CD14-positive monocyte (primary cell): Measurements from ENCODE around the gene WASF2. TPM values are rescaled to one million over a fixed set of nuclear protein-coding genes. Genes with fewer than 3 reads are reported as not detected.

ENCODE experiments used
- DNase-seq, 3 donors: peaks; one replicate each; pipeline ENCODE4 v3.0.0-alpha.2; 2011 to 2022
- H2AFZ ChIP-seq: 2 replicates; pipeline ENCODE4 v1.6.0; 2012; ENCODE audit warnings: mild to moderate bottlenecking, low read depth, low read length, inconsistent platforms; ENCODE audit not compliant: insufficient read depth, poor library complexity, severe bottlenecking
- H3K27ac ChIP-seq, 2 donors: 1 replicate in 1 of 2; 2 replicates in 1 of 2; pipeline ENCODE4 v1.5.1; 2012 to 2013; ENCODE audit warnings: low read length in 2 of 2, control low read depth in 1 of 2, inconsistent platforms in 1 of 2, low read depth in 1 of 2, mild to moderate bottlenecking in 1 of 2
- H3K27me3 ChIP-seq, 2 donors: one replicate each; pipeline versions ENCODE4 v1.6.0 to v1.6.1; 2011 to 2013; ENCODE audit warnings: low read length in 2 of 2; ENCODE audit not compliant: control insufficient read depth in 2 of 2, insufficient read depth in 2 of 2
- H3K36me3 ChIP-seq, 2 donors: replicated peaks in 1 of 2; 1 replicate in 1 of 2; 2 replicates in 1 of 2; pipeline versions ENCODE4 v1.5.1 to v1.6.1; 2012 to 2013; ENCODE audit warnings: low read length in 2 of 2, control low read depth in 1 of 2, inconsistent platforms in 1 of 2, mild to moderate bottlenecking in 1 of 2; ENCODE audit not compliant: insufficient read depth in 2 of 2, control insufficient read depth in 1 of 2
- H3K4me1 ChIP-seq, 2 donors: 1 replicate in 1 of 2; 2 replicates in 1 of 2; pipeline versions ENCODE4 v1.5.1 to v1.6.1; 2012 to 2013; ENCODE audit warnings: low read length in 2 of 2, control low read depth in 1 of 2, inconsistent platforms in 1 of 2, mild to moderate bottlenecking in 1 of 2, moderate library complexity in 1 of 2; ENCODE audit not compliant: insufficient read depth in 2 of 2, control insufficient read depth in 1 of 2
- H3K4me2 ChIP-seq: replicated peaks from 2 replicates; pipeline ENCODE3; 2012; ENCODE audit warnings: low read length, moderate library complexity, mild to moderate bottlenecking; ENCODE audit not compliant: poor library complexity, severe bottlenecking; ENCODE audit errors: extremely low read depth
- H3K4me3 ChIP-seq, 3 experiments: fragments of 200-600 bp in 1 of 3; sonication (generic) in 1 of 3; replicated peaks in 1 of 3; 1 replicate in 2 of 3; 2 replicates in 1 of 3; pipeline ENCODE4 v1.5.1; 2011 to 2013; ENCODE audit warnings: low read length in 3 of 3, mild to moderate bottlenecking in 3 of 3, control low read depth in 2 of 3, low read depth in 2 of 3, inconsistent platforms in 1 of 3, moderate library complexity in 1 of 3
- H3K79me2 ChIP-seq: 2 replicates; pipeline ENCODE4 v1.6.0; 2012; ENCODE audit warnings: mild to moderate bottlenecking, control low read depth, inconsistent platforms, low read length, moderate library complexity; ENCODE audit not compliant: insufficient read depth
- H3K9ac ChIP-seq: 2 replicates; pipeline ENCODE4 v1.6.0; 2017; ENCODE audit warnings: low read length, mild to moderate bottlenecking; ENCODE audit not compliant: insufficient read depth, poor library complexity, severe bottlenecking
- H3K9me3 ChIP-seq, 2 donors: replicated peaks in 1 of 2; 1 replicate in 1 of 2; 2 replicates in 1 of 2; pipeline versions ENCODE4 v1.5.1 to v1.6.1; 2012 to 2013; ENCODE audit warnings: low read length in 2 of 2, control low read depth in 1 of 2; ENCODE audit not compliant: control insufficient read depth in 1 of 2, insufficient read depth in 1 of 2
- H4K20me1 ChIP-seq: 2 replicates; pipeline ENCODE4 v1.6.0; 2012; ENCODE audit warnings: mild to moderate bottlenecking, low read length, control low read depth, moderate library complexity; ENCODE audit not compliant: insufficient read depth
- H3K27ac Mint-ChIP-seq, 7 donors: one replicate each; pipeline ENCODE4 v1.8.0; 2020; ENCODE audit warnings: mild to moderate bottlenecking in 7 of 7, mixed read lengths in 7 of 7, moderate library complexity in 6 of 7, inconsistent platforms in 2 of 7
- H3K27me3 Mint-ChIP-seq, 3 donors: one replicate each; pipeline ENCODE4 v1.8.0; 2021 to 2022; ENCODE audit warnings: low read depth in 3 of 3, mild to moderate bottlenecking in 3 of 3, mixed read lengths in 3 of 3, moderate library complexity in 3 of 3, inconsistent platforms in 1 of 3
- H3K36me3 Mint-ChIP-seq, 2 donors: one replicate each; pipeline ENCODE4 v1.8.0; 2020; ENCODE audit warnings: mixed read lengths in 2 of 2, inconsistent platforms in 1 of 2, mild to moderate bottlenecking in 1 of 2
- H3K4me1 Mint-ChIP-seq: one replicate; pipeline ENCODE4 v1.8.0; 2020; ENCODE audit warnings: mild to moderate bottlenecking, mixed read lengths
- H3K4me3 Mint-ChIP-seq, 2 donors: one replicate each; pipeline ENCODE4 v1.8.0; 2020; ENCODE audit warnings: mild to moderate bottlenecking in 2 of 2, mixed read lengths in 2 of 2, moderate library complexity in 1 of 2
- H3K9me3 Mint-ChIP-seq, 7 donors: one replicate each; pipeline ENCODE4 v1.8.0; 2020 to 2022; ENCODE audit warnings: mixed read lengths in 7 of 7, mild to moderate bottlenecking in 6 of 7, moderate library complexity in 6 of 7, inconsistent platforms in 2 of 7
- WGBS: methylation state at CpG from one replicate; pipeline ENCODE4 v1.1.5; 2013; ENCODE audit warnings: missing lambda C conversion rate; ENCODE audit not compliant: insufficient coverage; 5-methylcytosine and 5-hydroxymethylcytosine counted together
- intact Hi-C, 2 donors: fragments of 100-400 bp; cut with micrococcal nuclease; formaldehyde crosslinking; loops; one replicate each; pipeline versions ENCODE4 v1.15.0 to v1.15.1; 2023
- polyA plus RNA-seq, 3 donors: library from polyadenylated mRNA; depleted of rRNA in 1 of 3; unstranded in 2 of 3; stranded (reverse) in 1 of 3; fragments of 300-500 nt in 2 of 3; fragments of >200 nt in 1 of 3; fragmentation: Illumina TruSeq in 2 of 3; gene quantifications; 1 replicate in 2 of 3; 2 replicates in 1 of 3; pipeline ENCODE4 v1.2.3, GENCODE V29; 2012 to 2021
- TF ChIP-seq, protein P1 (sequence below): fragments of 200-600 bp; IDR thresholded peaks from one replicate; pipeline ENCODE4 v1.8.0; 2022; ENCODE audit warnings: antibody characterized with exemption, mild to moderate bottlenecking

Gene WASF2
- polyA plus RNA-seq, 3 donors: 53.5 to 91.6 (median 86.4) TPM

DNA sequence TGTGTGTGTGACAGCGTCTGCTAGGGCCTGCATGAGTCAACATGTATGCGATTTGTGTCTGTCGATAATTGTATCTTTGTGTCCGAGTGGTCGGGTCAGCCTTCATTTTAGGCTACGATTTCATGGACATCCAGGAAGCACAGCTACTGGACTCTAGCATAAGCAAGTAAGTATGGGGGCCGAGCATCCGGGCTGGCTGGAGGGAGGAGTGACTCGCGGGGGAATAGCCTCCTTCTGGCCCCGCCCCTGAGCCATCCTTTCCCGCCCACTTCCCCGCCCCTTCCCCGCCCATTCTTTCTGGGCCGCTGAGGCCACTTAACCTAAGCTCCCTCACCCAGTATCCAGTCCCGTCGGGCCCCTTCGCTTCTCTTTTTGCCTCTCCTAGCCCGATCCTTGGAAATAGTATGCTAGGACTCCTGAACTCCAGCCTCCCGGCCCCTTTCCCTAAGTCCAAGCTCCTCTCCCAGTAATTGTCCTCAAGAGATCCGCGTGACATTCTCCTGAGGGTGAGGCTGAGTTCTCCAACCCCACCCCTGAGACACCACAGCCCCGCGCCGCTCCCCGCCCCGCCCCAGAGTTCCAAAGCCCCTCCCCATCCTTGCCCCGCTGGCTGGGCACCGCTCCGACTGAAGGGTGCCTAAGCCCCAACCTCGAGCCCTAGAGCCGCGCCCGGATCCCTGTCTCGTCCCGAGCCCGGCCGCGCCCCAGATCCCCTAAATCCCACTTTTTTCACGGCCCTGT is 124.4 kb downstream of the WASF2 start:
- peaks cover 0 to 22% of the 10 kb centered on the region in 2 donors for H3K36me3 ChIP-seq
- H3K4me1 Mint-ChIP-seq: peaks cover 63% of the 10 kb centered on the region
- H3K79me2 ChIP-seq: no peaks in the 10 kb centered on the region
- H3K9me3 Mint-ChIP-seq: no peaks in the 10 kb centered on the region
- peaks cover 0 to 8% of the 10 kb centered on the region in 2 donors for H3K27me3 ChIP-seq
- H3K27me3 Mint-ChIP-seq: peaks cover 7 to 16% (median 13%) of the 10 kb centered on the region in 3 donors
- H3K9me3 ChIP-seq: no peaks in the 10 kb centered on the region
- peaks cover 13 to 34% of the 10 kb centered on the region in 2 donors for H3K36me3 Mint-ChIP-seq
- peak overlapping the region; percentile 52 to 64 for H3K27ac ChIP-seq
- peak overlapping the region; percentile 86 to 94 for H3K4me3 Mint-ChIP-seq
- TF ChIP-seq, protein P1, sequence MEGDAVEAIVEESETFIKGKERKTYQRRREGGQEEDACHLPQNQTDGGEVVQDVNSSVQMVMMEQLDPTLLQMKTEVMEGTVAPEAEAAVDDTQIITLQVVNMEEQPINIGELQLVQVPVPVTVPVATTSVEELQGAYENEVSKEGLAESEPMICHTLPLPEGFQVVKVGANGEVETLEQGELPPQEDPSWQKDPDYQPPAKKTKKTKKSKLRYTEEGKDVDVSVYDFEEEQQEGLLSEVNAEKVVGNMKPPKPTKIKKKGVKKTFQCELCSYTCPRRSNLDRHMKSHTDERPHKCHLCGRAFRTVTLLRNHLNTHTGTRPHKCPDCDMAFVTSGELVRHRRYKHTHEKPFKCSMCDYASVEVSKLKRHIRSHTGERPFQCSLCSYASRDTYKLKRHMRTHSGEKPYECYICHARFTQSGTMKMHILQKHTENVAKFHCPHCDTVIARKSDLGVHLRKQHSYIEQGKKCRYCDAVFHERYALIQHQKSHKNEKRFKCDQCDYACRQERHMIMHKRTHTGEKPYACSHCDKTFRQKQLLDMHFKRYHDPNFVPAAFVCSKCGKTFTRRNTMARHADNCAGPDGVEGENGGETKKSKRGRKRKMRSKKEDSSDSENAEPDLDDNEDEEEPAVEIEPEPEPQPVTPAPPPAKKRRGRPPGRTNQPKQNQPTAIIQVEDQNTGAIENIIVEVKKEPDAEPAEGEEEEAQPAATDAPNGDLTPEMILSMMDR: no peak
- peak overlapping the region; percentile 97 for H3K4me2 ChIP-seq
- WGBS: 4% methylated on average over 33 of the region's 40 CpGs
- H3K27ac Mint-ChIP-seq: peak overlapping the region; percentile 77 to 98 (median 93)
- peaks cover 58 to 67% of the 10 kb centered on the region in 2 donors for H3K4me1 ChIP-seq
- peak overlapping the region; percentile 64 to 84 (median 73) for H3K4me3 ChIP-seq
- peak overlapping the region; percentile 73 for H2AFZ ChIP-seq
- intact Hi-C loops: loop anchor here in 1 of 2 donors (2.0 kb wide), 1 partner anchor 23 kb away; no protein-coding TSS in a partner anchor
- peaks cover 7% of the 10 kb centered on the region for H4K20me1 ChIP-seq
- DNase-seq: peak; percentile 71 to 78 (median 71)
- peak overlapping the region; percentile 63 for H3K9ac ChIP-seq

DNA sequence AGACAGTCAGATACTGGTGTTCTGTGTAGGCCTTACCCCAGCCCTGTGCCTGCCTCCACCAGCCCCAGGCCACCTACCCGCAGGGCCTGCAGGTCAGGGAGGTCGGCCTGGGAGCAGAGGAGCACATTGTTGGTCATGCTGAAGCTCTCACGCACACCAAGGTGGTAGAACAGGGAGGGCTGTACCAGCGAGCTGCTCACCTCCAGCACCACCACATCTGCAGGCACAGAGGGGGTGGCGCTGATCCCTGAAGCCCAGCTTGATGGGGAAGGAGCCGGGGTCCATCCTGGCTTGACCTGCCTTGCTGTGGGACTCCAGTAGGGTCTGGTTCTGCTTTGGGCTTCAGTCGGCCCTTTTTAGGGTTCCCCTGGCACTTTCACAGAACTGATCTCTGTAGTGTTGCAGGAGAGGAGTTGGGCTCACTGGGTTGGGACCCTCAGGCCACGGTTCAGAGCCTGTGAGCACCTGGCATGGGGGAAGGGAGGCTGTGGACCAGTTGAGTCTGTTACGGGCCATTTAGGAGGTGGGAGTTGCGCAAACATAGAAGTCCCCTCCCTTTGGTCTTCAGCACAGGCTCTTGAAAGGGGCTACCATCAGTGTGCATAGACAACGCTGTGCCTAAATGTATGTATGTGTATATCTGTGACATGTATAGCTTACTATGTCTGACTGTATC is 125.1 kb downstream of the WASF2 start:
- TF ChIP-seq, protein P1: no peak
- Histone ChIP-seq H3K79me2 (no peaks in the 10 kb centered on the region), H3K27ac (peak overlapping the region in 1 of 2 donors; percentile 12), H4K20me1 (peaks cover 9% of the 10 kb centered on the region), H3K9me3 (no peaks in the 10 kb centered on the region), H3K9ac (no peak overlapping the region), H3K4me2 (peak overlapping the region; percentile 97), H2AFZ (peak overlapping the region; percentile 73), H3K4me3 (peak overlapping the region in 1 of 3 experiments; percentile 84), H3K27me3 (peaks cover 0 to 11% of the 10 kb centered on the region in 2 donors), H3K36me3 (peaks cover 0 to 22% of the 10 kb centered on the region in 2 donors), H3K4me1 (peaks cover 56 to 67% of the 10 kb centered on the region in 2 donors)
- intact Hi-C loops: no loop called here
- 64% methylated on average over 6 of the region's 11 CpGs for whole genome bisulfite sequencing
- no peak for DNase-seq
- Mint-ChIP-seq H3K27ac (peak overlapping the region in 6 of 7 donors; percentile 46 to 98 (median 85)), H3K9me3 (peaks cover 0 to 2% (median 0%) of the 10 kb centered on the region in 7 donors), H3K27me3 (peaks cover 8 to 21% (median 19%) of the 10 kb centered on the region in 3 donors), H3K4me3 (peak overlapping the region; percentile 86 to 94), H3K36me3 (peaks cover 13 to 36% of the 10 kb centered on the region in 2 donors), H3K4me1 (peaks cover 63% of the 10 kb centered on the region)
